GM23248 (cell line): ENCODE results near the gene ATP13A1. TPM values are rescaled to one million over a fixed set of nuclear protein-coding genes. Genes with fewer than 3 reads are reported as not detected.

Experiments used
- DNase-seq: peaks from one replicate; pipeline ENCODE4 v3.0.0-alpha.2; 2015
- H2AFZ ChIP-seq: fragments of 200-600 bp; sonication (generic); 2 replicates; pipeline ENCODE4 v1.6.1; 2016; ENCODE audit warnings: antibody characterized with exemption
- H3F3A ChIP-seq: fragments of 200-600 bp; sonication (generic); 2 replicates; pipeline ENCODE4 v1.6.1; 2016; ENCODE audit warnings: mild to moderate bottlenecking, antibody characterized with exemption, mixed run types; ENCODE audit not compliant: insufficient read depth
- H3K27ac ChIP-seq: fragments of 200-600 bp; sonication (generic); 2 replicates; pipeline ENCODE4 v1.5.1; 2016; ENCODE audit warnings: mild to moderate bottlenecking
- H3K27me3 ChIP-seq: fragments of 200-600 bp; sonication (generic); replicated peaks from 2 replicates; pipeline ENCODE4 v1.6.1; 2016; ENCODE audit warnings: mild to moderate bottlenecking; ENCODE audit not compliant: insufficient read depth
- H3K36me3 ChIP-seq: fragments of 200-600 bp; sonication (generic); 2 replicates; pipeline ENCODE4 v1.6.1; 2016; ENCODE audit warnings: low read depth, mild to moderate bottlenecking
- H3K4me1 ChIP-seq: fragments of 200-600 bp; sonication (generic); 2 replicates; pipeline ENCODE4 v1.6.1; 2016; ENCODE audit warnings: mild to moderate bottlenecking; ENCODE audit not compliant: insufficient read depth
- H3K4me2 ChIP-seq: fragments of 200-600 bp; sonication (generic); one replicate; pipeline ENCODE4 v1.6.1; 2016; ENCODE audit warnings: mild to moderate bottlenecking; ENCODE audit not compliant: unreplicated experiment
- H3K4me3 ChIP-seq: fragments of 200-600 bp; sonication (generic); 2 replicates; pipeline ENCODE4 v1.5.1; 2016; ENCODE audit warnings: mild to moderate bottlenecking
- H3K79me2 ChIP-seq: fragments of 200-600 bp; sonication (generic); 2 replicates; pipeline ENCODE4 v1.6.1; 2016; ENCODE audit warnings: mild to moderate bottlenecking; ENCODE audit not compliant: insufficient read depth
- H3K9ac ChIP-seq: fragments of 200-600 bp; sonication (generic); 2 replicates; pipeline ENCODE4 v1.6.1; 2016; ENCODE audit warnings: mild to moderate bottlenecking
- H3K9me2 ChIP-seq: fragments of 200-600 bp; sonication (generic); 2 replicates; pipeline ENCODE4 v1.6.1; 2016; ENCODE audit warnings: mixed run types, mild to moderate bottlenecking, moderate library complexity; ENCODE audit not compliant: insufficient read depth
- H3K9me3 ChIP-seq: fragments of 200-600 bp; sonication (generic); one replicate; pipeline ENCODE4 v1.6.1; 2017; ENCODE audit warnings: low read depth
- H4K20me1 ChIP-seq: fragments of 200-600 bp; sonication (generic); 2 replicates; pipeline ENCODE4 v1.6.0; 2016; ENCODE audit not compliant: insufficient read depth
- EZH2 ChIP-seq: fragments of 200-600 bp; sonication (generic); IDR thresholded peaks from 2 replicates; pipeline ENCODE4 v1.6.1; 2018; ENCODE audit warnings: antibody characterized with exemption, mild to moderate bottlenecking; ENCODE audit not compliant: insufficient read depth, poor library complexity, severe bottlenecking
- EZH2phosphoT487 ChIP-seq: fragments of 200-600 bp; sonication (generic); IDR thresholded peaks from 2 replicates; pipeline ENCODE4 v1.6.1; 2018; ENCODE audit warnings: antibody characterized with exemption, moderate library complexity, mild to moderate bottlenecking, low read depth; ENCODE audit not compliant: insufficient read depth
- WGBS, 2 experiments: methylation state at CpG; one replicate each; pipeline ENCODE4 v1.1.6; 2015 to 2017; ENCODE audit warnings: low lambda C conversion rate in 2 of 2, low coverage in 1 of 2; ENCODE audit errors: missing lambda C conversion rate in 2 of 2; 5-methylcytosine and 5-hydroxymethylcytosine counted together
- in situ Hi-C: fragments of 300-500 bp; cut with MboI; formaldehyde crosslinking; loops from 2 replicates; pipeline ENCODE4 v1.15.0; 2020
- polyA plus RNA-seq: library from polyadenylated mRNA; unstranded; fragments of >200 nt; fragmentation: Nextera tagmentation; extraction: Ambion mirVana; gene quantifications from 2 replicates; pipeline ENCODE4 v1.2.1, GENCODE V29; 2016
- total RNA-seq: library from RNA; depleted of rRNA; stranded (reverse); fragments of >200 nt; shearing (Covaris generic); gene quantifications from 2 replicates; pipeline ENCODE4 v1.2.3, GENCODE V29; 2014

Gene ATP13A1
- total and polyA plus RNA-seq, 2 experiments from 2014 or later, result 42.3 to 101 TPM

DNA sequence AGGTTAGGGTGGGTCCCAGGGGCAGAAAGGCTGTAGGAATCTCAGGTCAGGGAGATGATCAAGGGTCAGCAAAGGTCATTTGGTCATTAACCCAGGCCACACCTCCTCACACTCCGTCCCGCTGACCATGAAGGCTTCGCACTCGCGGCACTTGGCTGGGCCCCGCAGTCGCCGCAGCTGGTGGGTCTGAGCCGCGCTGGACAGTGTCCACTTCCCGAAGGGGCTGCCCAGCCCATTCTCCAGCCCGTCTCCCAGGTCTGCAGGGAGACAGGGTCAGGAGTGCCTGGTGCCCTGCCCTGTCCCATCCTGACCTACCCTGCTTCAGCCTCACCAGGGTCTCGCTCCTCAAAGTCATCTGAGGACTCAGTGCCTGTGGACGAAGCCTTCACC is 28.2 kb downstream of the ATP13A1 start:
- Histone ChIP-seq H3K79me2 (no peaks in the 10 kb centered on the region), H3K27ac (no peak overlapping the region), H3K9ac (no peak overlapping the region), H3F3A (no peaks in the 10 kb centered on the region), H3K4me3 (no peak overlapping the region), H3K4me1 (no peaks in the 10 kb centered on the region), H3K9me3 (no peaks in the 10 kb centered on the region), H3K9me2 (no peaks in the 10 kb centered on the region), H4K20me1 (no peaks in the 10 kb centered on the region), H3K4me2 (no peak overlapping the region), H3K27me3 (no peaks in the 10 kb centered on the region), H3K36me3 (peaks cover 5% of the 10 kb centered on the region; the same call in 1 of the 2 replicates), H2AFZ (no peak overlapping the region)
- in situ Hi-C loops, result no loop called here
- 94 to 97% methylated on average over 14 of the region's 14 CpGs for WGBS, 2 experiments
- no peak for TF ChIP-seq EZH2
- TF ChIP-seq EZH2phosphoT487, result no peak
- DNase-seq, result no peak

DNA sequence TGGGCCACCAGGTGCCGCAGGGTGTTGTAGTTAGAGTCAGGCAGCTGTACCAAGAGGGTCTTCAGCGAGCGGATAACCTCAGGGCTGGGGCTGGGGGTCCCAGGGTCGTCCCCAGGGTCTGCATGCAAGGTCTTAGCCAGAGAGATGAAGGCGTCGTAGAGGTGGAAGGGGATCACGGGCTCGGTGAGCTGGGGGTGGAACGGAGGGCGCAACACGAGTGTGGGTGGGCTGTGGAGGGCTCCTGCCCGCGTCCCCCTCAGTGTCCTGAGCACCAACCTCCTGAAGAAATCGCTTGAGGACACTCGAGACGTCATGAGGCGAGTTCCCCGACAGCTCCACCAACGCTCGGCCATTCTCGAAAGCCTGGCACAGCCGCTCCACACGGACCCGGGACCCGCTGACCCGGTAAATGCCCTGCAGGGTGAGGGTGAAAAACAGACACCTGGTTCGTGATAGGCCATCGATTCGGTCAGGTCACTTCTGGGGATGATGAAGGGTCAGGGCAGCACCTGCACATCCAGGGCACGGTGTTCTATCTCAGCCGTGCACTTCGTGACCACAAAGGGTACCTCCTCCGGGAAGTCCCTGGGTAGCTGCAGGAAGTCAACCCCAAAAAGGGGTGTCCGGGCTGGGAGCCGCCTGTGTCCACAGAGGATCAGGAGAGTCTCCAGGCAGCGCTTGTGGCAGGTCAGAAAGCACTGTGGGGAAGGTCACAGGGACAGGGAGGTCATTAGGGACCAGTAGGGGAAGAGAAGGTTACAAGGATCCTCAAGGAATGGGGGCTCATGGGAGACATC is 28.8 kb downstream of the ATP13A1 start:
- Histone ChIP-seq H3K9ac (no peak overlapping the region), H3K4me2 (no peak overlapping the region), H4K20me1 (no peaks in the 10 kb centered on the region), H3K27me3 (no peaks in the 10 kb centered on the region), H3K36me3 (peaks cover 5% of the 10 kb centered on the region; the same call in 1 of the 2 replicates), H3K79me2 (no peaks in the 10 kb centered on the region), H3K9me3 (no peaks in the 10 kb centered on the region), H3K4me3 (no peak overlapping the region), H3K9me2 (no peaks in the 10 kb centered on the region), H3K4me1 (no peaks in the 10 kb centered on the region), H2AFZ (no peak overlapping the region), H3K27ac (no peak overlapping the region), H3F3A (no peaks in the 10 kb centered on the region)
- in situ Hi-C loops, result no loop called here
- DNase-seq, result no peak
- WGBS, 2 experiments, result 97 to 98% methylated on average over 31 to 36 of the region's 36 CpGs
- TF ChIP-seq EZH2phosphoT487 (no peak), EZH2 (no peak)

DNA sequence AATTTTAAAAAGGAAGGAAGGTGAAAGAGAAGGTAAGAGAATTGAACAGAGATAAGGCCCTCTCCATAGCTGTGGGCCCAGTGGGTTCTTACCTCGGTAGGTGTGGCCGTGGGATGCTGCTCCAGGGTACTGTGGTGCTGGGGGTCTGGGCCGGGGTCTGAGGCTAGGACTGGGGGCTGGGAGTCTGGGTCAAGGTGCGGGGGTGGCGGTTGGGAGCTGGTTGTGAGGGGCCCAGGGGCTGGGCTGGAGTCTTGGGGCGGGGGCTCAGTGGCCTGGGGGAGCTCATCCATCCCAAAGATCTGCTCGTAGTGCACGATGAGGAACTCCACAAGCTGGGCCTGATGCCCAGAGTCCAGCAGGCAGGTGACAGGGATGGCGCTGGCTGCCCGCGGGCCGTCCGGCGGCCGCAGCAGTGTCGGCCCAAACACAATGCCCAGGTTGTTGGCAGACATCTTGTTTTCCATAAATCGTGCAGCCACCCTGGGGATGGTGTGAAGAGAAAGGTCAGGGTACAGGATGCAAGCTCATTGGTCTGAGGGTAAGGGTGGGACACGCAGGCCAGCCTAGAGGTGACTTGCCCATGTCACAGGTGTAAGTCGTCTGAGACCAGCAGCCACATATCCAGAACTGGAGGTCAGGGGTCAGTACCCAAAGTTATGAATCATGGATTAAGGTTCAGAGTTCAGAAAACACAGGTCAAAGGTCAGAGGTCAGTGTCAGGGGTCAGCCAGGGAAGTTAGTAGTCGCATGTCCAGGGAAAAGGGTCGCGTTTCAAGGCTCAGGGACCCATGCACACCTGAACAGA is 29.6 kb downstream of the ATP13A1 start:
- Histone ChIP-seq H3K4me2 (no peak overlapping the region), H3K36me3 (peaks cover 5% of the 10 kb centered on the region; the same call in 1 of the 2 replicates), H4K20me1 (no peaks in the 10 kb centered on the region), H3K9ac (no peak overlapping the region), H3K9me2 (no peaks in the 10 kb centered on the region), H3K27ac (no peak overlapping the region), H2AFZ (no peak overlapping the region), H3F3A (no peaks in the 10 kb centered on the region), H3K4me3 (no peak overlapping the region), H3K79me2 (no peaks in the 10 kb centered on the region), H3K4me1 (no peaks in the 10 kb centered on the region), H3K27me3 (no peaks in the 10 kb centered on the region), H3K9me3 (no peaks in the 10 kb centered on the region)
- 93% methylated on average over 18 to 22 of the region's 22 CpGs for WGBS, 2 experiments
- DNase-seq, result no peak
- in situ Hi-C loops, result no loop called here
- no peak for TF ChIP-seq EZH2

DNA sequence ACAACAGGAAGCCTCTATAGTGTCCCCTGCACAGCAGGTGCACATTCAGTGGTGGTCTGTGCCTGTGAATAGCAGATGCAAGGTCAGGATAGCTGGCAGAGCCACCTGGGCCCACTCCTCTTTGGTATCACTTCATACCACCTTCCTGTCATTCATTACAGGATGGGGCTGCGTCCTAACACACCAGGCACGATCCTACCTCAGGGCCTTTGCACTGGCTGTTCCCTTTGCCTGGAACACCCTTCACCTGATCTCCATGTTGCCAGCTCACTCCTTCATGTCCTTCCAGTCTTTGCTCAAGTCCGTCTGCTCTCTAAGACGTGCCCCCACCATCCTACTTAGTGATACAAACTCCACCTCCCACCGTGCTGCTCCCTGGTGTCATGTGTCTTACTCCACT is 30.8 kb downstream of the ATP13A1 start:
- Histone ChIP-seq H3K36me3 (peaks cover 5% of the 10 kb centered on the region; the same call in 1 of the 2 replicates), H3K9me2 (no peaks in the 10 kb centered on the region), H3F3A (no peaks in the 10 kb centered on the region), H3K9ac (no peak overlapping the region), H3K9me3 (no peaks in the 10 kb centered on the region), H3K4me2 (no peak overlapping the region), H3K27me3 (no peaks in the 10 kb centered on the region), H3K4me3 (no peak overlapping the region), H3K27ac (no peak overlapping the region), H4K20me1 (no peaks in the 10 kb centered on the region), H3K4me1 (no peaks in the 10 kb centered on the region), H2AFZ (no peak overlapping the region), H3K79me2 (no peaks in the 10 kb centered on the region)
- in situ Hi-C loops, result no loop called here
- TF ChIP-seq EZH2, result no peak
- no peak for TF ChIP-seq EZH2phosphoT487
- no peak for DNase-seq
- WGBS, 2 experiments, result 90 to 93% methylated on average over 5 of the region's 5 CpGs
